HG03460 (cell line): ENCODE data around the gene OCLN.
A peak's percentile ranks its signal among the peaks of the same experiment; 100 is the strongest.
"Not testable (repeated sequence)": the region's sequence is repeated elsewhere in the genome, so short reads cannot be mapped to it uniquely, and the experiment has no call there.

ENCODE experiments used
- ATAC-seq: cut with Tn5 transposase; IDR thresholded peaks from one replicate; pipeline ENCODE4 v1.9.1; 2021; ENCODE audit not compliant: unreplicated experiment

The OCLN gene, protein sequence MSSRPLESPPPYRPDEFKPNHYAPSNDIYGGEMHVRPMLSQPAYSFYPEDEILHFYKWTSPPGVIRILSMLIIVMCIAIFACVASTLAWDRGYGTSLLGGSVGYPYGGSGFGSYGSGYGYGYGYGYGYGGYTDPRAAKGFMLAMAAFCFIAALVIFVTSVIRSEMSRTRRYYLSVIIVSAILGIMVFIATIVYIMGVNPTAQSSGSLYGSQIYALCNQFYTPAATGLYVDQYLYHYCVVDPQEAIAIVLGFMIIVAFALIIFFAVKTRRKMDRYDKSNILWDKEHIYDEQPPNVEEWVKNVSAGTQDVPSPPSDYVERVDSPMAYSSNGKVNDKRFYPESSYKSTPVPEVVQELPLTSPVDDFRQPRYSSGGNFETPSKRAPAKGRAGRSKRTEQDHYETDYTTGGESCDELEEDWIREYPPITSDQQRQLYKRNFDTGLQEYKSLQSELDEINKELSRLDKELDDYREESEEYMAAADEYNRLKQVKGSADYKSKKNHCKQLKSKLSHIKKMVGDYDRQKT

DNA sequence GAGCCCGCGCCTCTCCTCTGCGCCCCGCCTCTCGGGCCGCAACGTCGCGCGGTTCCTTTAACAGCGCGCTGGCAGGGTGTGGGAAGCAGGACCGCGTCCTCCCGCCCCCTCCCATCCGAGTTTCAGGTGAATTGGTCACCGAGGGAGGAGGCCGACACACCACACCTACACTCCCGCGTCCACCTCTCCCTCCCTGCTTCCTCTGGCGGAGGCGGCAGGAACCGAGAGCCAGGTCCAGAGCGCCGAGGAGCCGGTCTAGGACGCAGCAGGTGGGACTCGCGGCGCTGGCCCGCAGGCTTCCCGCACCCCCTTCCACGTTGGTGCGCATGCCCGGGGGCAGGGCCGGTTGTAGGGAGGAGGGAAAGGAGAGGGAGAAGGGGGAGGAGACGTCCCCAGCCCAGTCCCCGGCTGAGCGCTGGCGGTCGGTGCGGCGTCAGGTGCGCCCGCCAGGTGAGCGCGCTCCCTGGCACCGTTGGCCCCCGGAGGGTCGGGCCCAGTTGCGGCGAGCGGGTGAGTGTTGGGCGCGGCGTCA, at the start of gene OCLN:
OCLN (plus strand) TSS at position 400 of the 532 bp plus-strand sequence. CDS start 11,455 bp downstream, outside the sequence.
- ATAC-seq: peak; percentile 47

DNA sequence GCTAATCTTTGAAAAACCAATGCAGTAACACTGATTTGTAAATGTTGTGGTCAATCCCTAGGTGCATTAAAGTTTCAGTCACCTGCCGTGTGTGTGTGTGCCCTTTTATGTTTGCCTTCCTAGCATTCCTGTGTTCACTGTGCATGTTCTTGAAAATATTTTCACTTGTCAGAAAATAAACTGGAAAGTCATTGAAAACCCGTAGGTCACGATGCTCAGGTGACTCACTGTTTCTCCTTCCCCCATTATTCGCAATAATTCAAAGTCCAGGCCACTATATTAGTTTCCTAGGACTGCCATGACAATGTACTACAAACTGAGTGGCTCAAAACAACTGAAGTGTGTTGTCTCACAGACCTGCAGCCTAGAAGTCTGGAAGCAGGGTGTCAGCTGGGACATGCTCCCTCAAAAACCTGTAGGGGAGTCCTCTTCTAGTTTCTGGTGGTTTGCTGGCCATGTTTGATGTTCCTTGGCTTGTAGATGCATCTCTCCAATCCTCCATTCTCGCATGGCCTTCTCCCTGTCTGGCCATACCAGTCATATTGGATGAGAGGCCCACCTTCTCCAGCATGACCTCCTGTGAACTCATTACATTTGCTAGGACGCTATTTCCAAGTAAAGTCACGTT, 48.3 kb upstream of the OCLN start:
- no peak for ATAC-seq

DNA sequence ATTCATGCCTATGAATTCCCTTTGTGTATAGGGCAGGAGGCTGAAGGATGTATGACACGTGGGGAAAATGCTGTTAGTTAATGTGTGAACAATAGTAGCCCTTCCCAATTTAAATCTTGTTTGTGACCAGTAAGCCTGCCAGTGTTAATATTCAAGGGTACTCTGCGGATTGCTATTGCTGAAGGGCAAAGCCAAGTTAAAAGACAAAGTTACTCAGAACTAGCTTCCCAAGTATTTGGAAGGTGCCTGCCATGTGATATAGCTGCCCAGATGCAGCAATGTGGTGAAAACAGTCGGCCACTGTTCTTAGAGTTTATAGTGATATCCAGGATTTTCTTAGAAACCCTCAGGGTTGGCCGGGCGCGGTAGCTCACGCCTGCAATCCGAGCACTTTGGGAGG, 43.1 kb upstream of the OCLN start:
- no peak for ATAC-seq

DNA sequence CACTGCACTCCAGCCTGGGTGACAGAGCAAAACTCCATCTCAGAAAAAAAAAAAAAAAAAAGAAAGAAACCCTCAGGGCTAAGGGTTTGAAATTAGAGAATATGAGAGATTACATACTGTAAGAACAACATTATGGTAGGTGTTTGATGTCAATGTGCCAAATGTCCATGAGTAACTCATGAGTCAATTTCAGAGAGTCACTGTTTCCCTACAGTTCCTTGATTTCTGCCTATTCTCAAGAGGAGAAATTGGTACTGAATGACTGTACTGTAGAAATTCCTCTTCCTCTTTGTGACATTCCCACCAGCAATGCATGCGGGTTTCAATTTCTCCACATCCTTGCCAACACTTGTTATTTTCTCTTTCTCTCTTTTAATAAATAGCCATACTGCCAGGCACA, 42.5 kb upstream of the OCLN start:
- no peak for ATAC-seq

DNA sequence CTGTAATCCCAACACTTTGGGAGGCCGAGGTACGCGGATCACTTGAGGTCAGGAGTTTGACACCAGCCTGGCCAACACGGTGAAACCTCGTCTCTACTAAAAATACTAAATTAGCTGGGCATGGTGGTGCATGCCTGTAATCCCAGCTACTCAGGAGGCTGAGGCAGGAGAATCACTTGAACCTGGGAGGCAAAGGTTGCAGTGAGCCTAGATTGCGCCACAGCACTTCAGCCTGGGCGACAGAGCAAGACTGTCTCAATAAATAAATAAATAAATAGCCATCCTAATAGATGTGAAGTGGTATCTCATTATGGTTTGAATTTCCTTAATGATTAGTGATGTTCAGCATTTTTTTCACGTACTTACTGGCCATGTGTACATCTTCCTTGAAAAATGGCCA, 42.1 kb upstream of the OCLN start:
- not testable (repeated sequence) for ATAC-seq

DNA sequence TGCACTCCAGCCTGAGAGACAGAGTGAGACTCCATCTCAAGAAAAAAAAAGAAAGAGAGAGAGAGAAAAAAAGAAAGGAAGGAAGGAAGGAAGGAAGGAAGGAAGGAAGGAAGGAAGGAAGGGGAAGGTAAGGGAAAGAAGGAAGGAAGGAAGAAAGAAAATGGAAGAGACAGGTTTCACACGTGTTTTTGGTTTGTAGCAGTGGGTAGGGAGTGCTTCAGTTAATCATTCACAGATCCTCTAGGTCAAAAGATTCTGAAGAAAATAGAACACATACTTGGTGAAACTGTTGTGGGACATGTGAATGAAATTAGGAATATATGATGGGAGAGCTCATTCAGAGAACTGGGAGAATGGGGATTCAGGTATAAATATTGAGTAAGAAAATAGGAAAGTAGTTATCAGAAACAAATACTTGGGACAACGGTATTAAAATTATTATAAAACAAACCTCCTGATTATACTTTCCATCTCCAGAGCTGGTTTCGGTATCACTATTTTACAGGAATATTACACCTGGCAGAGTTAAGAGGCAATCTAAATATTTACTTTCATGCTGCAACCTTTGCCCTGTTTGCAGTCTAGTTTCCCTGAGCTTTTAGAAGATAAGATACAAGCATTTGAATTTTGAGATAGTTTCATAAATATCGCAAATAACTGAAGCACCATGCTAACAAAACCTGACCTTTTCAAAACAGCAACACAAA, 40.5 kb upstream of the OCLN start:
- ATAC-seq: no peak

DNA sequence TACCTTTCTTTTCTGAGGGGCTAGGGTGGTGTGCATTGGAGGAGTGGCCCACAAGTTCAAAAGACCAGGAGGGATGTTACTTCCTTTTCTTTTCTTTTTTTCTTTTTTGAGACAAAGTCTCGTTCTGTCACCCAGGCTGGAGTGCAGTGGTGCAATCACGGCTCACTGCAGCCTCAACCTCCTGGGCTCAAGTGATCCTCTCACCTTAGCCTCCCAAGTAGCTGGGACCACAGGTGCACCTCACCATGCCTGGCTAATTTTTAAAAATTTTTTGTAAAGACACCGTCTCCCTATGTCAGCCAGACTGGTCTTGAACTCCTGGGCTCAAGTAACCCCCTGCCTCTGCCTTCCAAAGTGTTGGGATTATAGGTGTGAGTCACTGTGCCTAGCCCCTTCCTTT, 39.1 kb upstream of the OCLN start:
- not testable (repeated sequence) for ATAC-seq

DNA sequence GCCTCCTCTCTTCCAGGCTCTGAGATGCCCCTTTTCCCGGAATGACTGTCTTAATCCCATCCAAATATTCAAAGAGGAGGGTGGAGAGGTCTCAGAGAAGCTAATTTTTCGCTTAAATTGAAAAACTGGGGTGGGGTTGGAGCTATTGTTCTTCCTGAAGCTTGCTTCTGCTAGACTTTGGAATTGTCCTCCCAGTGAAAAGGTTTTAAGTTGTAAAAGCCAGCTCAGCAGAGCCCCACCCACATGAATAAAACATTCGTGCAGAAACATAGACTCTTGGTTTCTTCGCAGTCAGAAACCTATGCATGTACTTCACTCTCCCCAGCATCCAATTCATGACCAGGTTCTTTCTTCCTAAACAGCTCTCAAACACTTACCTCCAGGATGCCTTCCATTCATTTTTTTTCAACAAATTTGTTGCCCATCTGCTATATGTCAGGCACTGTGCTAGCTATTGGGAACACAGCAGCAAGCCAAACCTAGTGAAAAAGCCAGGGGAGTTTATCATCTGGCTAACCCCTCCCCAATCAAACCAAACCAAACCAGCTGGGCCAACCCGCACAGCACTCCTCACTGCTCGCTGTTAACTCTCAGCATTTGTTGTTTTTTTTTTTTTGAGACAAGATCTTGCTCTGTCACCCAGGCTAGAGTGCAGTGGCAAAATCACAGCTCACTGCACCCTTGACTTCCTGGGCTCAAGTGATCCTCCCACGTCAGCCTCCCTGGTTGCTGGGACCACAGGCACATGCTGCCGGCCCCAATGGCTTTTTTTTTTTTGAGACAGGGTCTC, 37.9 kb upstream of the OCLN start:
- ATAC-seq: no peak

DNA sequence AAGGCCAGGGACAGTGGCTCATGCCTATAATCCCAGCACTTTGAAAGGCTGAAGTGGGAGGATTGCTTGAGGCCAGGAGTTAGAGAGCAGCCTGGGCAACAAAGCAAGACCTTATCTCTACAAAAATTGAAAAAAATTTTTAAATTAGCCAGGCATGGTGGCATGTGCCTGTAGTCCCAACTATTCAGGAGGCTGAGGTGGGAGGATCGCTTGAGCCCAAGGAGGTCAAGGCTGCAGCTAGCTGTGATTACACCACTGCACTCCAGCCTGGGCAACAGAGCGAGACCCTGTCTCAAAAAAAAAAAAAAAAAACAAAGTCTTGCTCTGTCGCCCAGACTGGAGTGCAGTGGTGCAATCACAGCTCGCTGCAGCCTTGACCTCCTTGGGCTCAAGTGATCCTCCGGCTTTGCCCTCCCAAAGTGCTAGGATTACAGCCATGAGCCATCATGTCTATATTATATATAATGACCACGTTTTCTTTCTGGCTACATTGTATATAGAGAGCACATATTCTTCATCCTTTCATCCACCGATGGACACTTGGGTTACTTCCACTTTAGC, 37.1 kb upstream of the OCLN start:
- not testable (repeated sequence) for ATAC-seq

DNA sequence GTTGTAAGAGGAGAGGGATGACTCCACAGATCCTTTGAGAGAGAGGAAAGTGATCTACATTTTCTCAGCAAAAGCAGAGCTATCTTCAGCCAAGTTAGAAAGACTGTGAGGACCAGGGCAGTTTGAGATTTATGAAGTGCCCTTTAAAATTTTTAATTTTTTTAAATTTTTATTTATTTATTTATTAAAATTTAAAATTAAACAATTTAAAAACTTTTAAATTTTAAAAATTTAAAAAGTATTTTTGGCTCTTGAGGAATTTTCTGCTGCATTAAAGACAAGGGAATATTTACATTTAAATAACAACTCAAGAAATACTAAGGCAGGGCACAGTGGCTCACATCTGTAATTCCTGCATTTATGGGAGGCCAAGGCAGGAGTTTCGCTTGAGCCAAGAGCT, 30.4 kb upstream of the OCLN start:
- no peak for ATAC-seq

DNA sequence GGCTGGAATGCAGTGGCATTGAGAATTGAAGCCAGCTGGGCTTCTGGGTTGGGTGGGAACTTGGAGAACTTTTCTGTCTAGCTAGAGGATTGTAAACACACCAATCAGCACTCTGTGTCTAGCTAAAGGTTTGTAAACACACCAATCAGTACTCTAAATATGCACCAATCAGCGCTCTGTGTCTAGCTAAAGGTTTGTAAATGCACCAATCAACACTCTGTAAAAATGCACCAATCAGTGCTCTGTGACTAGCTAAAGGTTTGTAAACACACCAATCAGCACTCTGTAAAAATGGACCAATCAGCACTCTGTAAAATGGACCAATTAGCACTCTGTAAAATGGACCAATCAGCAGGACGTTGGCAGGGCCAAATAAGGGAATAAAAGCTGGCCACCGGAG, 26.2 kb upstream of the OCLN start:
- ATAC-seq: not testable (repeated sequence)

DNA sequence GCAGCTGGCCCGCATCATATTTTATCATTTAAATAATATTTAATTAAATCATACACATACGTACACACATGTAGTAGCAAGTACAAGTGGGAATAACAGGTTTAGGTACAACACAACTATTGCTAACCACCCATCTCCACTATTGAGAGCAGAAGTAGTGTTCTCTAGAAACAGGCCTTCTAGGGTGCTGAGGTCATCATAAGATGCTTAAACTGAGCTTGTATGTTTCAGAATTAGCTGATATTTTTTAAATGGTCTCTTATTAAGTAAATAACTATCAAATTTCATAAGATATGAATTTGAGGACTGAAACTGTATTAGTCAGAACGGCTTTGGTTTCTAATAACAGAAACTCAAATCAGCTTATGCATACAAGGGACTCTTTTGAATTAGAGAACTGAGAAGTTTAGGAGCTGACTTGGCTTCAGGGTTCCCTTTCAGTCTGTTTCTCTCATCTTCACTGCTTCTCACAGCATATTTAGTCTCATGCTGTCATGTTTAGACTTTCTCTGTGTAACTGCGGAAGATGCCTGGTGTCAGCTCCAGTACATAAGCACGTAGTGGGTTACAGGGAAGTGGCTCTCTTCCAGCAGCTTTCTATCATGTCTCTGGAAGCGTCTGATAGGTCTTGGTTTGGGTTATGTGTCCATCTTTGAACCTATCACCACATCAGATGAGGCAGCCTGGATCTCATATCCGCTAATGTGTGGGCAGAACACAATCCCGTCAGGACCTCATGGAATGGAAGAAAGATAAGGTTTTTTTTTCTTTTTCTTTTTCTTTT, 25.0 kb upstream of the OCLN start:
- peak; percentile 87 for ATAC-seq

DNA sequence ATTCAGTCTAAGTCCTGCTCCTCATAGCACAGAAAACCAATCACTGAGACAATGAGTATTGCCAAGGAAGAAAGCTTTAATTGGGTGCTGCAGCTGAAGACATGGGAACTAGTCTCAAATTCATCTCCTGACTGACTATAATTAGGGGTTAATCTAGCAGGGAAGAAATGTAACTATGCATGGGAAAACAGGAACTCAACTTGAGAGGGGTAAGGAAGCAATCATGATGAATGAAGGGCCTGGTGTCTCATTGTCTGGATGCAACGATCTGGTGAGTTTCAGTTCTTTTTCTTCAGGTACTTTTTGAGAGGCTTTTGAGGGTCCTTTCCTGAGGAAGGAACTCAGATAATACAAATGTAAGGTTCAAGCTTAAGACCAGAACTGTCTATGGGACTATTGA, 24.0 kb upstream of the OCLN start:
- no peak for ATAC-seq

DNA sequence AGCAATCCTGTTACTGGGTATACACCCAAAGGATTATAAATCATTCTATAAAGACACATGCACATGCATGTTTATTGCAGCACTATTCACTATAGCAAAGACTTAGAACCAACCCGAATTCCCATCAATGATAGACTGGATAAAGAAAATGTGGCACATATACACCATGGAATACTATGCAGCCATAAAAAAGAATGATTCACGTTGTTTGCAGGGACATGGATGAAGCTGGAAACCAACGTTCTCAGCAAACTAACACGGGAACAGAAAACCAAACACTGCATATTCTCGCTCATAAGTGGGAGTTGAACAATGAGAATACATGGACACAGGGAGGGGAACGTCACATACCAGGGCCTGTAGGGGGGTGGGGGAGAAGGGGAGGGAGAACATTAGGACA, 21.1 kb upstream of the OCLN start:
- not testable (repeated sequence) for ATAC-seq

DNA sequence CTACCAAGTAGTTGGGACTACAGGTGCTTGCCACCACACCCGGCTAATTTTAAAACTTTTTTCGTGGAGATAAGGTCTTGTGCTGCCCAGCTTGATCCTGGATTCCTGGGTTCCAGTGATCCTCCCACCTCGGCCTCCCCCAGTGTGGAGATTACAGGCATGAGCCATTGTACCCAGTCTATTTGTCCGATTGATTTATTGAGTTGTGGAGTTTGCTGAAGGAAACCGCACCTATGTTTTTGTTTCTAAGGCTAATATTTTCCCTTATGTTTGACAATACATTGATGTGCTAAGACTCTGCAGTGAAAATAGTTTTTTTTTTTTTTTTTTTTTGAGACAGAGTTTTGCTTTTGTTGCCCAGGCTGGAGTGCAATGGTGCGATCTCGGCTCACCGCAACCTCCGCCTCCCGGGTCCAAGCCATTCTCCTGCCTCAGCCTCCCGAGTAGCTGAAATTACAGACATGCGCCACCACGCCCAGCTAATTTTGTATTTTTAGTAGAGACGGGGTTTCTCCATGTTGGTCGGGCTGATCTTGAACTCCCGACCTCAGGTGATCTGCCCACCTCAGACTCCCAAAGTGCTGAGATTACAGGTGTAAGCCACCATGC, 20.0 kb upstream of the OCLN start:
- not testable (repeated sequence) for ATAC-seq

DNA sequence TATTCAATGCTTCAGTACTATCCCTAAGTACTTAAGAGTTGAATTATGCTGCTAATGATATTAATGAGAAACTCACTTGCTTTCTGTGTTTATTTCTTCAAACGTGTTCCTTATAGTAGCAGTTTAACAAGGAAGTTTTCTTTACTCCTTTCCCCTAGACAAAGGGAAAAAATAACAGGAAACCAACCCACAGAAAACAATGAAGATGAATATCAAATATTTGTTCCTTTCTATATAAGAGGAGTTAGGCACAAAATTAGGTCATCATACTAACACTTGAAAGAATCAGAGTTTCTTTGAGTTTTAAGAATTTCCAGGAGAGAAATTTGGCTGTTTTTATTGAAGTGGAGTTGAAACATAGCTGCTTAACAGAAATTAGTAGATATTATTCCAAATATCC, 15.4 kb upstream of the OCLN start:
- no peak for ATAC-seq

DNA sequence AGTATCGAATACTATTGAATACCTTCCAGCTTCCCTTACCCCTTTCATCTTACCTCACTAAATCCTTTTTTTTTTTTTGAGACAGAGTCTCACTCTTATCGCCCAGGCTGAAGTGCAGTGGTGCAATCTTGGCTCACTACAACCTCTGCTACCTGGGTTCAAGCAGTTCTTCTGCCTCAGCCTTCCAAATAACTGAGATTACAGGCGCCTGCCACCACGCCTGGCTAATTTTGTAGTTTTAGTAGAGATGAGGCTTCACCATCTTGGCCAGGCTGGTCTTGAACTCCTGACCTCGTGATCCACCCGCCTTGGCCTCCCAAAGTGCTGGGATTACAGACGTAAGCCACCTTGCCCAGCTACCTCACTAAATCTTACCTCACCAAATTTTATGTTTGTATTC, 14.3 kb upstream of the OCLN start:
- not testable (repeated sequence) for ATAC-seq

DNA sequence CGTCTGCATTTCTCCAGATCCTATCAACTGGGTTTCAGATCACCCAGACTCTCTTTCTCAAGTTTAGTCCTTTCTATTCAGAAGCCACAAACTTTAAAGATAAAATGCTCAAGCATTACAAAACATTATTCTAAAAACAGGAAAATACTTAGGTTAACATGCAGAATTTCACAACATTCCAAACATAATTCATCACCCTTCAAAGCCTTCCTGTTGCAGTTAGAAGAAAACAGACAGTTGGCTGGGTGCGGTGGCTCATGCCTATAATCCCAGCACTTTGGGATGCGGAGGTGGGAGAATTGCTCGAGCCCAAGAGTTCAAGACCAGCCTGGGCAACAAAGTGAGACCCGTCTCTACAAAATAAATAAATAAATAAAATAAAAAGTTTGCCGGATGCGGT, 7.7 kb upstream of the OCLN start:
- ATAC-seq: no peak

DNA sequence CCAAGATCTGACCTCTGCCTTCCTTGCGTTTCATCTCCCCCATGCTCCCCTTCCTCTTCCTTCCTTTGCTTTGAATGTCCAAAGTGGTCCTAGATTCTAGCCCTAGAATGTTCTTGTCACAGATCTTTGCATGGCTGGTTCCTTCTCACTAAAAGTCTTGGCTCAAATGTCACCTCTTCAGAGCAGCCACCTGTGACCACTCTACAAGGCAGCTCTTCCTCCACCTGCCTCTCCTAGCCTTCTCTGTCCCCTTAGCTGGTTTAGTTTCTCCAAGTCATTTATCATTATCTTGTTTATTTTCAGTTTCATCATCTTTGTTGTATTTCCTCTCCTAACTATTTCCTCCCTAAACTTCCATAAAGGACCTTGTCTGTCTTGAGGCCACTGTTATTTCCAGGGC, 7.1 kb upstream of the OCLN start:
- ATAC-seq: no peak
